HG03175 (cell line): ENCODE results near the gene SNRK.

Experiments used
- ATAC-seq: cut with Tn5 transposase; IDR thresholded peaks from one replicate; pipeline ENCODE4 v1.9.1; 2021; ENCODE audit warnings: mild to moderate bottlenecking, moderate library complexity; ENCODE audit not compliant: unreplicated experiment

SNRK gene

GRCh38 chr3:43266995-43267394, 19.3 kb upstream of the SNRK start:
- no peak for ATAC-seq

- ATAC-seq, result no peak
These were observed 17.7 kb upstream of the SNRK start for GRCh38 chr3:43268636-43269035.

- ATAC-seq, result no peak
These were observed 16.3 kb upstream of the SNRK start for GRCh38 chr3:43270078-43270477.

- ATAC-seq, result no peak
These were observed 12.9 kb upstream of the SNRK start for GRCh38 chr3:43273416-43273815.

- no peak for ATAC-seq
These were observed 7.3 kb upstream of the SNRK start for GRCh38 chr3:43279082-43279481.

GRCh38 chr3:43279532-43279931, 6.8 kb upstream of the SNRK start:
- ATAC-seq, result no peak

GRCh38 chr3:43281020-43281419, 5.3 kb upstream of the SNRK start:
- ATAC-seq, result no peak

GRCh38 chr3:43284171-43284570, 2.2 kb upstream of the SNRK start:
- no peak for ATAC-seq

GRCh38 chr3:43285644-43286043, 696 bp upstream of the SNRK start:
- ATAC-seq, result no peak

GRCh38 chr3:43286841-43287499, 630 bp downstream of the SNRK start:
- ATAC-seq, result peak; percentile 29

- no peak for ATAC-seq
These were observed 1.1 kb downstream of the SNRK start for GRCh38 chr3:43287500-43287873.

- peak; percentile 44 for ATAC-seq
These were observed 2.0 kb downstream of the SNRK start for GRCh38 chr3:43288366-43288765.

GRCh38 chr3:43288850-43289249, 2.5 kb downstream of the SNRK start:
- ATAC-seq, result no peak

- ATAC-seq, result no peak
These were observed 3.1 kb downstream of the SNRK start for GRCh38 chr3:43289401-43289800.

GRCh38 chr3:43289841-43290470, 3.6 kb downstream of the SNRK start:
- no peak for ATAC-seq

GRCh38 chr3:43290956-43291355, 4.6 kb downstream of the SNRK start:
- ATAC-seq, result no peak

GRCh38 chr3:43291546-43291945, 5.2 kb downstream of the SNRK start:
- ATAC-seq, result no peak

GRCh38 chr3:43294975-43295374, 8.6 kb downstream of the SNRK start:
- no peak for ATAC-seq

GRCh38 chr3:43296565-43296964, 10.2 kb downstream of the SNRK start:
- ATAC-seq, result peak; percentile 84

- no peak for ATAC-seq
These were observed 12.0 kb downstream of the SNRK start for GRCh38 chr3:43298292-43298691.

GRCh38 chr3:43298761-43299160, 12.4 kb downstream of the SNRK start:
- no peak for ATAC-seq

- no peak for ATAC-seq
These were observed 16.0 kb downstream of the SNRK start for GRCh38 chr3:43302116-43302880.
